K562 (cell line): ENCODE data around the gene LGR6. TPM values are rescaled to one million over a fixed set of nuclear protein-coding genes. Genes with fewer than 3 reads are reported as not detected.

ENCODE experiments used
- CREB3 ChIP-seq: fragments of 450-650 bp; conservative IDR thresholded peaks from 2 replicates; pipeline ENCODE4 v1.6.1; 2016; ENCODE audit warnings: missing genetic modification characterization, low read depth, mild to moderate bottlenecking, missing compliant biosample characterization, moderate library complexity
- E2F1 ChIP-seq: sonication (generic); formaldehyde crosslinking; IDR thresholded peaks from 2 replicates; pipeline ENCODE4 v1.8.1; 2023; ENCODE audit warnings: mild to moderate bottlenecking, missing genetic modification reagents, moderate library complexity
- FOXA3 ChIP-seq, 2 experiments: fragments of 450-650 bp in 1 of 2; sonication (generic) in 1 of 2; formaldehyde crosslinking; IDR thresholded peaks in 1 of 2; conservative IDR thresholded peaks in 1 of 2; 2 replicates each; pipeline versions ENCODE4 v1.4.0 to v1.8.0; 2020 to 2022; ENCODE audit warnings: mild to moderate bottlenecking in 2 of 2, missing genetic modification reagents in 1 of 2
- HNRNPLL ChIP-seq: fragments of 200-400 bp; formaldehyde crosslinking; IDR thresholded peaks from 2 replicates; pipeline ENCODE4 v1.6.1; 2017; ENCODE audit warnings: low read length, low read depth, mild to moderate bottlenecking; ENCODE audit not compliant: poor library complexity, severe bottlenecking
- KAT8 ChIP-seq: fragments of 450-650 bp; IDR thresholded peaks from 2 replicates; pipeline ENCODE4 v1.6.1; 2016; ENCODE audit warnings: low read depth, mild to moderate bottlenecking
- MTA1 ChIP-seq: fragments of 450-650 bp; IDR thresholded peaks from 2 replicates; pipeline ENCODE4 v1.6.1; 2017; ENCODE audit warnings: borderline replicate concordance
- NR2F6 ChIP-seq: fragments of 450-650 bp; formaldehyde crosslinking; IDR thresholded peaks from 2 replicates; pipeline ENCODE4 v1.4.0; 2020; ENCODE audit warnings: mild to moderate bottlenecking
- POLR2H ChIP-seq: IDR thresholded peaks from 2 replicates; pipeline ENCODE4 v1.6.1; 2016; ENCODE audit warnings: missing genetic modification characterization, low read depth, mild to moderate bottlenecking, control low read depth, missing compliant biosample characterization, moderate library complexity
- RBM17 ChIP-seq: fragments of 200-400 bp; formaldehyde crosslinking; IDR thresholded peaks from 2 replicates; pipeline ENCODE4 v1.6.1; 2017; ENCODE audit warnings: low read depth, mild to moderate bottlenecking, low read length, borderline replicate concordance
- SMARCA5 ChIP-seq: fragments of 450-650 bp; IDR thresholded peaks from 2 replicates; pipeline ENCODE4 v1.6.1; 2016
- TCF7 ChIP-seq: sonication (generic); IDR thresholded peaks from 2 replicates; pipeline ENCODE4 v1.6.1; 2016; ENCODE audit warnings: antibody characterized with exemption, borderline replicate concordance
- TEAD2 ChIP-seq: fragments of 450-650 bp; IDR thresholded peaks from 2 replicates; pipeline ENCODE4 v1.6.1; 2016; ENCODE audit warnings: missing genetic modification characterization, control low read depth, missing compliant biosample characterization
- THRB ChIP-seq: fragments of 450-650 bp; formaldehyde crosslinking; conservative IDR thresholded peaks from 2 replicates; pipeline ENCODE4 v1.4.0; 2022; ENCODE audit warnings: mild to moderate bottlenecking, missing genetic modification characterization
- YY1 ChIP-seq, 3 experiments: IDR thresholded peaks; 2 replicates each; pipeline ENCODE4 v1.6.1; 2011; ENCODE audit warnings: low read length in 2 of 3, mild to moderate bottlenecking in 2 of 3, moderate library complexity in 2 of 3, borderline replicate concordance in 1 of 3, control low read depth in 1 of 3, low read depth in 1 of 3; ENCODE audit not compliant: insufficient read depth in 3 of 3, insufficient replicate concordance in 2 of 3, control insufficient read depth in 1 of 3, insufficient read length in 1 of 3; ENCODE audit errors: extremely low read depth in 1 of 3
- ZNF146 ChIP-seq: IDR thresholded peaks from one replicate; pipeline ENCODE4 v1.6.1; 2018; ENCODE audit warnings: missing compliant biosample characterization; ENCODE audit not compliant: unreplicated experiment
- ZNF174 ChIP-seq: fragments of 250-450 bp; sonication (Bioruptor Pico); IDR thresholded peaks from 2 replicates; pipeline ENCODE4 v1.4.0; 2020; ENCODE audit warnings: mild to moderate bottlenecking
- polyA plus RNA-seq, 8 experiments: library from polyadenylated mRNA; depleted of rRNA in 4 of 8; stranded (reverse) in 5 of 8; unstranded in 3 of 8; fragments of >200 nt; fragmentation: Nextera tagmentation in 2 of 8; fragmentation: Illumina TruSeq in 1 of 8; extraction: Ambion mirVana in 2 of 8; extraction: Trizol in 1 of 8; gene quantifications; 2 replicates each; pipeline versions ENCODE4 v1.2.1 to v1.2.3, GENCODE V29; 2011 to 2014; ENCODE audit warnings: inconsistent platforms in 1 of 8, missing spikeins in 1 of 8
- total RNA-seq, 7 experiments: library from RNA; depleted of rRNA in 6 of 7; stranded (reverse); fragments of >200 nt in 6 of 7; fragmentation: Illumina TruSeq in 2 of 7; extraction: Trizol in 2 of 7; gene quantifications; 2 replicates each; pipeline versions ENCODE4 v1.2.1 to v1.2.3, GENCODE V29; 2011 to 2021; ENCODE audit warnings: low replicate concordance in 1 of 7
- TF ChIP-seq, protein P1 (sequence below): sonication (generic); formaldehyde crosslinking; IDR thresholded peaks from 2 replicates; pipeline ENCODE4 v1.8.1; 2023; ENCODE audit warnings: mild to moderate bottlenecking, missing genetic modification reagents

The LGR6 gene
- total and polyA plus RNA-seq, 9 of the 15 experiments (the other 6 are each of a cell fraction or from before 2014, with no cell fraction given) = 0.01 to 0.54 (median 0.17) TPM; not detected in 1

DNA sequence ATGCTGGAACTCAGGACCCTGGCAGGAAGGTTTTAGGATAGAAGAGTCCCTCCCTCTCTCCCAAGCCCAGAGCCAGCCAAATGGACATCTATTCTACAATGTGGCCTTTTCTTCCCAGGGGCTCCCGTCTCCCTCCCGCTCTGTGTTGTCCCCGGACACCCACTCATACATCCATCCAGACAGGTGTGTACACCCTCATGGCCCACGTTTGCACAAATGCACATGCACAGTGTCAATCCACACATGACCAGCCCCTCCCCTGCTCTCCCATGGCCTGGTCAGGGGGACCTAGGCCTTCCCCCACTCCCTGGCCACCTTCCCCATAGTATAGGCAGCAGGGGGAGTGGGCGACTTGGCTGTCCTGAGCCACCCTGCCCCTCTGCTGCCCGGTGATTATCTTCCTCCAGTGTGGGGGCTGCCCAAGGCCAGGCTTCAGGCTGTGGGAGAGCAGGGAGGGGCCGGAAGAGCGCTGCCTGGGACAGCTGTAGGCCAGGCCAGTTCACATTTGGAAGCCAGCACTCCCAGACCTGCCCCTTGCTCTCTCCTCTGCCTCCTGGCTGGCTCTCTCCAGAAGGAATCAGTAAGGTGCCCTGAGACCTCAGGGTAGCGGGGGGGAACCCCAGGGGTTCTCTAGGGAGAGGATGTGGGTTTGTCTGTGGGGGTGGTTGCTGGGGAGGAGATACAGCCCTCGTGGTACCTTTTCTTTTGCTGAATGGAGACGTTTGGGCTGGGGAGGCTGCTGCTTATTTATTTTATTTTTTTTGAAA is 29.1 kb upstream of the LGR6 start (continued):
- TF ChIP-seq CREB3 (tag) = no peak
- no peak for TF ChIP-seq THRB
- TF ChIP-seq RBM17 = no peak
- TF ChIP-seq ZNF174 (CRISPR knock-in tag) = no peak
- peak in 1 of 2 experiments; percentile 62; a peak in 1 of 4 replicates for TF ChIP-seq FOXA3 (CRISPR knock-in tag; conservative IDR thresholded peaks at IDR 0.05 in 1 of 2, IDR thresholded peaks at IDR 0.05 in 1 of 2)
- TF ChIP-seq TEAD2 (tag) = no peak
- TF ChIP-seq TCF7 = no peak
- peak in 1 of 3 experiments; percentile 39 for TF ChIP-seq YY1 (IDR thresholded peaks at IDR 0.05; ENCODE audit: borderline replicate concordance in 1 of 3, control insufficient read depth in 1 of 3, extremely low read depth in 1 of 3, insufficient read depth in 3 of 3, insufficient read length in 1 of 3, insufficient replicate concordance in 2 of 3, low read depth in 1 of 3, low read length in 2 of 3)
- TF ChIP-seq NR2F6 (CRISPR knock-in tag) = no peak
- no peak for TF ChIP-seq MTA1
- TF ChIP-seq HNRNPLL = no peak
- no peak for TF ChIP-seq POLR2H (tag)
- 0 out of 2 replicates have a peak, but pooled peaks have one; percentile 51 for TF ChIP-seq SMARCA5
- no peak for TF ChIP-seq E2F1 (CRISPR knock-in tag)
- TF ChIP-seq KAT8 = no peak
- TF ChIP-seq ZNF146 = no peak
- TF ChIP-seq, protein P1, sequence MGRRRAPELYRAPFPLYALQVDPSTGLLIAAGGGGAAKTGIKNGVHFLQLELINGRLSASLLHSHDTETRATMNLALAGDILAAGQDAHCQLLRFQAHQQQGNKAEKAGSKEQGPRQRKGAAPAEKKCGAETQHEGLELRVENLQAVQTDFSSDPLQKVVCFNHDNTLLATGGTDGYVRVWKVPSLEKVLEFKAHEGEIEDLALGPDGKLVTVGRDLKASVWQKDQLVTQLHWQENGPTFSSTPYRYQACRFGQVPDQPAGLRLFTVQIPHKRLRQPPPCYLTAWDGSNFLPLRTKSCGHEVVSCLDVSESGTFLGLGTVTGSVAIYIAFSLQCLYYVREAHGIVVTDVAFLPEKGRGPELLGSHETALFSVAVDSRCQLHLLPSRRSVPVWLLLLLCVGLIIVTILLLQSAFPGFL (CRISPR knock-in tag) = no peak
